ENCODE results near the gene TACC3.

DNA sequence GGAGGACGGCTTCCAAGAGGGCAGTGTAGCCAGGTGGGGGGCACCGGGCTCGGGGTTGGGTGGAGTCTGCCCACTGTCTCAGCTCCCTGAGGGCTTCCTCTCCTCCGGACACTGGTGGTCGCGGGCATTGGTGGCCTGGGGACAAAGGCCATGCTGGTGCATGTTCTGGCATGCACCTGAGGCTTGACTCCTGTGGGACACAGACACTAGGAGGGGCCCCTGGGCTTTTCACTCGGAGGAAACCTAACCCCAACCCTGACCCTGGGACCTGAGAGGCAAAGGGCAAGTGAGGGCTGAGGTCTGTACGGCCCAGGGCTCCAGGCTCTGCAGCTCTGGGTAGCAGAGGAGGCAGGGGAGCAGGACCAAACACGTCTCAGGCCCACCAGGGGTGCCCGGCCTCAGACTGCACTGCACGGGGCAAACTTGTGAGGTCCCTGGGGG is 49.5 kb downstream of the TACC3 start:
- TF ChIP-seq, protein P1, sequence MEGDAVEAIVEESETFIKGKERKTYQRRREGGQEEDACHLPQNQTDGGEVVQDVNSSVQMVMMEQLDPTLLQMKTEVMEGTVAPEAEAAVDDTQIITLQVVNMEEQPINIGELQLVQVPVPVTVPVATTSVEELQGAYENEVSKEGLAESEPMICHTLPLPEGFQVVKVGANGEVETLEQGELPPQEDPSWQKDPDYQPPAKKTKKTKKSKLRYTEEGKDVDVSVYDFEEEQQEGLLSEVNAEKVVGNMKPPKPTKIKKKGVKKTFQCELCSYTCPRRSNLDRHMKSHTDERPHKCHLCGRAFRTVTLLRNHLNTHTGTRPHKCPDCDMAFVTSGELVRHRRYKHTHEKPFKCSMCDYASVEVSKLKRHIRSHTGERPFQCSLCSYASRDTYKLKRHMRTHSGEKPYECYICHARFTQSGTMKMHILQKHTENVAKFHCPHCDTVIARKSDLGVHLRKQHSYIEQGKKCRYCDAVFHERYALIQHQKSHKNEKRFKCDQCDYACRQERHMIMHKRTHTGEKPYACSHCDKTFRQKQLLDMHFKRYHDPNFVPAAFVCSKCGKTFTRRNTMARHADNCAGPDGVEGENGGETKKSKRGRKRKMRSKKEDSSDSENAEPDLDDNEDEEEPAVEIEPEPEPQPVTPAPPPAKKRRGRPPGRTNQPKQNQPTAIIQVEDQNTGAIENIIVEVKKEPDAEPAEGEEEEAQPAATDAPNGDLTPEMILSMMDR (IDR thresholded peaks at IDR 0.05): no peak
- TF ChIP-seq POLR2A (IDR thresholded peaks at IDR 0.05): no peak
